HepG2 (cell line): ENCODE measurements around the gene ASTN1. TPM values are rescaled to one million over a fixed set of nuclear protein-coding genes. Genes with fewer than 3 reads are reported as not detected.

Source experiments
- ATAC-seq: fragments of 200-7000 bp; cut with Tn5 transposase; 3 replicates; pipeline ENCODE4 v1.9.1; 2020; ENCODE audit warnings: mild to moderate bottlenecking, moderate library complexity
- BruUV-seq: library from RNA; stranded (reverse); fragments of 400-500 nt; replicated peaks from 2 replicates; lab custom pipeline; 2021; lab: Mats Ljungman, UMichigan
- CTCF ChIA-PET: fragments of 300-600 bp; formaldehyde crosslinking; extraction: SDS; loops from one replicate; lab custom pipeline; 2021; ENCODE audit warnings: low total read pairs, inconsistent platforms, low intra/inter-chr PET ratio; lab: Yijun Ruan, JAX
- POLR2A ChIA-PET: fragments of 350-600 bp; sonication (Branson Sonifier 250); formaldehyde crosslinking; loops from one replicate; lab custom pipeline; 2020; ENCODE audit warnings: antibody characterized with exemption, inconsistent platforms; lab: Yijun Ruan, JAX
- DNase-seq: peaks from one replicate; pipeline ENCODE4 v3.0.0-alpha.2; 2015; ENCODE audit warnings: low spot score
- FAIRE-seq: peaks from 3 replicates; lab custom pipeline; 2011; peaks lifted over from hg19 to GRCh38; lab: Jason Lieb, UNC
- H2AFZ ChIP-seq: one replicate; pipeline ENCODE4 v1.6.1; 2011; ENCODE audit warnings: low read length, inconsistent platforms
- H3K27ac ChIP-seq: fragments of 300-600 bp; 3 replicates; pipeline ENCODE4 v1.8.0; 2011; ENCODE audit warnings: mixed run types, mild to moderate bottlenecking, mixed read lengths, low read length, inconsistent platforms; ENCODE audit not compliant: insufficient read depth; ENCODE audit errors: extremely low read length
- H3K27me3 ChIP-seq, 2 experiments: fragments of 200-600 bp in 1 of 2; 2 replicates in 1 of 2; 3 replicates in 1 of 2; pipeline versions ENCODE4 v1.6.0 to v1.8.0; 2011; ENCODE audit warnings: low read length in 2 of 2, mild to moderate bottlenecking in 2 of 2, moderate library complexity in 2 of 2, inconsistent platforms in 1 of 2; ENCODE audit not compliant: insufficient read depth in 2 of 2, control insufficient read depth in 1 of 2
- H3K36me3 ChIP-seq, 2 experiments: fragments of 200-600 bp in 1 of 2; replicated peaks in 1 of 2; 2 replicates in 1 of 2; 3 replicates in 1 of 2; pipeline versions ENCODE4 v1.5.1 to v1.8.0; 2011; ENCODE audit warnings: low read length in 2 of 2, inconsistent platforms in 1 of 2; ENCODE audit not compliant: insufficient read depth in 2 of 2, control insufficient read depth in 1 of 2
- H3K4me1 ChIP-seq: 2 replicates; pipeline ENCODE4 v1.5.1; 2012; ENCODE audit warnings: low read length, inconsistent platforms; ENCODE audit not compliant: insufficient read depth
- H3K4me2 ChIP-seq: 2 replicates; pipeline ENCODE4 v1.6.0; 2011; ENCODE audit warnings: low read depth, low read length, inconsistent platforms
- H3K4me3 ChIP-seq, 3 experiments: fragments of 200-600 bp in 1 of 3; sonication (generic), shearing (Covaris generic) in 1 of 3; replicated peaks in 1 of 3; 2 replicates each; pipeline ENCODE4 v1.5.1; 2011 to 2016; ENCODE audit warnings: low read length in 3 of 3, inconsistent platforms in 2 of 3, low read depth in 2 of 3, mild to moderate bottlenecking in 2 of 3, control low read depth in 1 of 3, mixed read lengths in 1 of 3; ENCODE audit not compliant: insufficient read depth in 1 of 3
- H3K79me2 ChIP-seq: one replicate; pipeline ENCODE4 v1.6.1; 2011; ENCODE audit warnings: low read length, inconsistent platforms; ENCODE audit not compliant: insufficient read depth
- H3K9ac ChIP-seq: 2 replicates; pipeline ENCODE4 v1.6.0; 2011; ENCODE audit warnings: mild to moderate bottlenecking, low read depth, low read length, inconsistent platforms; ENCODE audit not compliant: insufficient read depth
- H3K9me3 ChIP-seq: 2 replicates; pipeline ENCODE4 v1.5.1; 2012; ENCODE audit warnings: mild to moderate bottlenecking, low read length
- H4K20me1 ChIP-seq: 2 replicates; pipeline ENCODE4 v1.6.0; 2011; ENCODE audit warnings: inconsistent platforms, mild to moderate bottlenecking, low read length, moderate library complexity; ENCODE audit not compliant: insufficient read depth
- ATF1 ChIP-seq: IDR thresholded peaks from 2 replicates; pipeline ENCODE4 v1.6.1; 2016; ENCODE audit warnings: mild to moderate bottlenecking, control low read depth
- CREB3 ChIP-seq: sonication (generic); formaldehyde crosslinking; IDR thresholded peaks from 2 replicates; pipeline ENCODE4 v1.5.0; 2020; ENCODE audit warnings: missing genetic modification reagents
- CTCF ChIP-seq: sonication (generic); formaldehyde crosslinking; IDR thresholded peaks from 2 replicates; pipeline ENCODE4 v1.5.0; 2020; ENCODE audit warnings: mild to moderate bottlenecking, missing genetic modification reagents, moderate library complexity
- DNMT3B ChIP-seq: conservative IDR thresholded peaks from 2 replicates; pipeline ENCODE4 v1.6.1; 2016; ENCODE audit warnings: missing biosample characterization, control low read depth
- PHF5A ChIP-seq: IDR thresholded peaks from one replicate; pipeline ENCODE4 v1.6.1; 2018; ENCODE audit warnings: low read depth, missing genetic modification reagents; ENCODE audit not compliant: unreplicated experiment
- PREB ChIP-seq: sonication (generic); formaldehyde crosslinking; IDR thresholded peaks from 2 replicates; pipeline ENCODE4 v1.4.0; 2020; ENCODE audit warnings: missing genetic modification reagents
- SATB2 ChIP-seq: sonication (generic); formaldehyde crosslinking; IDR thresholded peaks from 2 replicates; pipeline ENCODE4 v1.5.0; 2020; ENCODE audit warnings: missing genetic modification reagents
- SMC3 ChIP-seq: IDR thresholded peaks from 2 replicates; pipeline ENCODE4 v1.6.1; 2011; ENCODE audit warnings: low read length, improper control_type of control experiment
- SP5 ChIP-seq: IDR thresholded peaks from 2 replicates; pipeline ENCODE4 v1.6.1; 2016; ENCODE audit warnings: low read depth, borderline replicate concordance
- ZFP36L2 ChIP-seq: sonication (generic); formaldehyde crosslinking; IDR thresholded peaks from 2 replicates; pipeline ENCODE4 v1.4.0; 2020; ENCODE audit warnings: missing genetic modification reagents
- ZNF503 ChIP-seq: sonication (generic); formaldehyde crosslinking; IDR thresholded peaks from 2 replicates; pipeline ENCODE4 v1.4.0; 2020; ENCODE audit warnings: missing genetic modification reagents
- ZNF510 ChIP-seq: sonication (generic); formaldehyde crosslinking; IDR thresholded peaks from 2 replicates; pipeline ENCODE4 v1.4.0; 2020; ENCODE audit warnings: low read depth, mild to moderate bottlenecking, missing genetic modification reagents
- ZNF766 ChIP-seq: sonication (generic); formaldehyde crosslinking; IDR thresholded peaks from 2 replicates; pipeline ENCODE4 v1.5.0; 2020; ENCODE audit warnings: missing genetic modification reagents, borderline replicate concordance
- ZNF772 ChIP-seq: sonication (generic); formaldehyde crosslinking; IDR thresholded peaks from 2 replicates; pipeline ENCODE4 v1.5.0; 2020; ENCODE audit warnings: mild to moderate bottlenecking, missing genetic modification reagents
- WGBS: methylation state at CpG from one replicate; pipeline ENCODE4 v1.1.6; 2017; ENCODE audit warnings: low lambda C conversion rate; 5-methylcytosine and 5-hydroxymethylcytosine counted together
- in situ Hi-C: cut with HindIII; loops from 2 replicates; pipeline ENCODE4 v1.10.0; 2017; ENCODE audit warnings: low pct_unique_long_range_greater_than_20kb; ENCODE audit not compliant: extremely low pct_ligation_motif_present
- intact Hi-C: fragments of 100-400 bp; cut with micrococcal nuclease; formaldehyde crosslinking; loops from one replicate; pipeline ENCODE4 v1.10.0; 2022; ENCODE audit not compliant: unreplicated experiment
- polyA plus RNA-seq, 8 experiments: library from polyadenylated mRNA; depleted of rRNA in 3 of 8; stranded (reverse) in 7 of 8; unstranded in 1 of 8; fragments of >200 nt; fragmentation: Illumina TruSeq in 4 of 8; extraction: Trizol in 4 of 8; gene quantifications; 2 replicates each; pipeline versions ENCODE4 v1.2.1 to v1.2.3, GENCODE V29; 2011 to 2016; ENCODE audit warnings: low read depth in 4 of 8, missing spikeins in 1 of 8, mixed read lengths in 1 of 8; ENCODE audit not compliant: insufficient read depth in 1 of 8
- total RNA-seq, 5 experiments: library from RNA; depleted of rRNA; stranded (reverse); fragments of >200 nt; fragmentation: Illumina TruSeq; extraction: Trizol; gene quantifications; 2 replicates each; pipeline ENCODE4 v1.2.3, GENCODE V29; 2016; ENCODE audit warnings: low read depth in 1 of 5

The ASTN1 gene
- total and polyA plus RNA-seq, 2 of the 13 experiments (the other 11 are each of a cell fraction or from before 2014, with no cell fraction given): not detected

- no peak for FAIRE-seq
- H3K4me2 ChIP-seq: no peak overlapping the region
- 15% methylated on average over 4 of the region's 4 CpGs for WGBS
- intact Hi-C loops (no loop called here), in situ Hi-C loops (no loop called here)
- CTCF ChIA-PET: no interaction called here
- no peaks in the 10 kb centered on the region for H3K4me1 ChIP-seq
- no TSS peak for BruUV-seq
- H3K9me3 ChIP-seq: no peaks in the 10 kb centered on the region
- no peak overlapping the region for H3K27ac ChIP-seq
- TF ChIP-seq SP5 (CRISPR knock-in tag) (no peak), SATB2 (CRISPR knock-in tag) (no peak), CTCF (CRISPR knock-in tag) (no peak), PREB (CRISPR knock-in tag) (no peak), ZNF510 (no peak), CREB3 (CRISPR knock-in tag) (no peak), ZFP36L2 (CRISPR knock-in tag) (no peak), DNMT3B (CRISPR knock-in tag) (no peak), SMC3 (no peak), ZNF772 (CRISPR knock-in tag) (no peak), ZNF766 (CRISPR knock-in tag) (no peak), ZNF503 (CRISPR knock-in tag) (no peak), PHF5A (CRISPR knock-in tag) (no peak), ATF1 (CRISPR knock-in tag) (no peak)
- ATAC-seq: no peak
- no peaks in the 10 kb centered on the region for H3K36me3 ChIP-seq
- H3K79me2 ChIP-seq: no peaks in the 10 kb centered on the region
- no peak overlapping the region for H3K4me3 ChIP-seq
- POLR2A ChIA-PET: no interaction called here
- H2AFZ ChIP-seq: no peak overlapping the region
- H4K20me1 ChIP-seq: no peaks in the 10 kb centered on the region
- no peak overlapping the region for H3K9ac ChIP-seq
- H3K27me3 ChIP-seq: no peaks in the 10 kb centered on the region; a peak in 2 of 5 replicates
- DNase-seq: no peak
Measured at GRCh38 chr1:177128665-177129281, 35.7 kb downstream of the ASTN1 start.
